GM19239 (cell line): ENCODE results near the gene KCNH6.

Source experiments
- DNase-seq: peaks from one replicate; pipeline ENCODE4 v3.0.0; 2011; ENCODE audit warnings: low spot score; ENCODE audit not compliant: insufficient read length
- FAIRE-seq: peaks from 2 replicates; lab custom pipeline; 2011; peaks lifted over from hg19 to GRCh38; lab: Jason Lieb, UNC

KCNH6 gene

DNA sequence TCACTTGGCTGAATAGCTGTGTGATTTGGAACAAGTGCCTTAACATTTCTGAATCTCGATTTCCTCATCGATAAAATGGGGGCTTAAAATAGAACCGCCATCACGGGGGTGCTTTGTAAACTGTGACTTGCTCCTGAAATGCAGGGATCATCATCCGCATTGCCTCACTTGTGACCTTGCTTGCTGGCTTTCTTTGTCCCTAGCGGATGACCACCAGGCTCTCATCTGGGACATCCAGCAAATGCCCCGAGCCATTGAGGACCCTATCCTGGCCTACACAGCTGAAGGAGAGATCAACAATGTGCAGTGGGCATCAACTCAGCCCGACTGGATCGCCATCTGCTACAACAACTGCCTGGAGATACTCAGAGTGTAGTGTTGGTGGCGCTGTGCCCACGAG, 65.6 kb downstream of the KCNH6 start:
- FAIRE-seq (no peak), DNase-seq (no peak)

DNA sequence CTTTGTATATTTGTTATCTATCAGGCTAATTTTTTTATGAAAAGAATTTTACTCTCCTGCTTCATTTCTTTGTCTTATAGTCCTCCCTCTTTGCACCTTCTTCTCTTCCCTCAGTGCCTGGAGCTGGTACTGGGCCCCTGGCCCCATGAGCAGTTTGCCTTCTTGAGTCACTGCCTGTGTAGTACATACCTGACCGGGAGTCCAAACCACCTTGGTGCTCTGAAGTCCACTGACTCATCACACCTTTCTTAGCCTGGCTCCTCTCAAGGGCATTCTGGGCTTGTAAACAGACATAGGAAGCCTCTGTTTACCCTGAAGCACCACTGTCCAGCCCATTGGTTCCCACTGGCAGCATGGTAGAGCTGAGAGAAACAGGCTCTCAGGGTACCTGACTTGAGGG, 66.5 kb downstream of the KCNH6 start:
- FAIRE-seq = no peak
- DNase-seq = no peak

DNA sequence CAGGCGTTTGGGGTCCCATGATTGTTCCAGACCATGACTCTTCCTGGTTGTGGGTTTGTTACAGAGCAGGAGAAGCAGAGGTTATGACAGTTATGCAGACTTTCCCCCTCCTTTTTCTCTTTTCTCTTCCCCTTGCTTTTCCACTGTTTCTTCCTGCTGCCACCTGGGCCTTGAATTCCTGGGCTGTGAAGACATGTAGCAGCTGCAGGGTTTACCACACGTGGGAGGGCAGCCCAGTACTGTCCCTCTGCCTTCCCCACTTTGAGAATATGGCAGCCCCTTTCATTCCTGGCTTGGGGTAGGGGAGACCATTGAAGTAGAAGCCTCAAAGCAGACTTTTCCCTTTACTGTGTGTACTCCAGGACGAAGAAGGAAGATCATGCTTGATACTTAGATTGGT, 69.6 kb downstream of the KCNH6 start:
- DNase-seq = no peak
- no peak for FAIRE-seq

DNA sequence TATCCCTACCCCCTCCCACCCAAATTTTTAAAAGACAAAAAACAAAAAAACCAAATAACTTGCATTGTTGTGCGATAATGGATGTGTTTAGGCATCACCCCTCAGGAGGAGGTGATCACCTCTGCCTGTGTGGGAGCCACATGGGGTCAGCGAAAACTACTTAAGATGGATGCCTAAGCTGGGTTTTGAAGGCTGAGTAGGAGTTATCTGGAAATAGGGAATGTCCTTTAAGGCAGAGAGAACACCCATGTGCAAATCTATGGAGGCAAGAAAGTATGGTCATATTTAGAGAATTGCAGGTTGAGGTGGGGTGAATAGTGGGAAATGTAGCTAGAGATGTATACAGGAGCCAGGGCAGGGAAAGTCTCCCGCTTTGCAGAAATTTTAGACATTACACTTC, 72.0 kb downstream of the KCNH6 start:
- no peak for FAIRE-seq
- no peak for DNase-seq
